NCI-H345 treated with DMSO at 0.1 percent for 48 hours (cell line): Measurements from ENCODE around the gene STRADB.
"Not testable (repeated sequence)": the region's sequence is repeated elsewhere in the genome, so short reads cannot be mapped to it uniquely, and the experiment has no call there.

Experiments
- DNase-seq: peaks from one replicate; lab custom pipeline; 2025; ENCODE audit not compliant: unreplicated experiment; lab: John Stamatoyannopoulos, UW

STRADB gene

GRCh38 chr2:201466050-201466675 is 14.6 kb downstream of the STRADB start:
- DNase-seq: no peak

GRCh38 chr2:201467666-201468065 is 16.1 kb downstream of the STRADB start:
- no peak for DNase-seq

GRCh38 chr2:201470821-201471731 is 19.5 kb downstream of the STRADB start:
- DNase-seq: no peak

GRCh38 chr2:201471732-201472393 is 20.3 kb downstream of the STRADB start:
- no peak for DNase-seq

- DNase-seq: no peak
Measured at GRCh38 chr2:201472411-201472810, 20.9 kb downstream of the STRADB start.

GRCh38 chr2:201482543-201482942 is 31.0 kb downstream of the STRADB start:
- no peak for DNase-seq

GRCh38 chr2:201483342-201483741 is 31.8 kb downstream of the STRADB start:
- no peak for DNase-seq

GRCh38 chr2:201483758-201484157 is 32.2 kb downstream of the STRADB start:
- DNase-seq: not testable (repeated sequence)

GRCh38 chr2:201484805-201485204 is 33.3 kb downstream of the STRADB start:
- no peak for DNase-seq

- DNase-seq: no peak
Measured at GRCh38 chr2:201490291-201490690, 38.8 kb downstream of the STRADB start.

- no peak for DNase-seq
Measured at GRCh38 chr2:201496785-201497184, 45.2 kb downstream of the STRADB start.

- DNase-seq: no peak
Measured at GRCh38 chr2:201500534-201500933, 49.0 kb downstream of the STRADB start.

GRCh38 chr2:201502713-201503112 is 51.2 kb downstream of the STRADB start:
- DNase-seq: no peak

- no peak for DNase-seq
Measured at GRCh38 chr2:201507725-201508124, 56.2 kb downstream of the STRADB start.

GRCh38 chr2:201513271-201513670 is 61.7 kb downstream of the STRADB start:
- no peak for DNase-seq

GRCh38 chr2:201515573-201516246 is 64.2 kb downstream of the STRADB start:
- DNase-seq: no peak

- no peak for DNase-seq
Measured at GRCh38 chr2:201517094-201517493, 65.6 kb downstream of the STRADB start.

GRCh38 chr2:201520201-201520600 is 68.7 kb downstream of the STRADB start:
- no peak for DNase-seq

GRCh38 chr2:201522965-201523364 is 71.4 kb downstream of the STRADB start:
- no peak for DNase-seq

- no peak for DNase-seq
Measured at GRCh38 chr2:201523506-201523905, 72.0 kb downstream of the STRADB start.
